Stimulated activated CD4-positive, alpha-beta T cell treated with anti-CD3 and anti-CD28 coated beads, Interleukin-2, amount 100 ng/mL, for 48 hours (primary cell): ENCODE measurements around the gene ZNF394.
"Not testable (repeated sequence)": the region's sequence is repeated elsewhere in the genome, so short reads cannot be mapped to it uniquely, and the experiment has no call there.

ENCODE experiments used
- DNase-seq, 2 donors: peaks; one replicate each; pipeline ENCODE4 v3.0.0-alpha.2; 2020

ZNF394 gene

DNA sequence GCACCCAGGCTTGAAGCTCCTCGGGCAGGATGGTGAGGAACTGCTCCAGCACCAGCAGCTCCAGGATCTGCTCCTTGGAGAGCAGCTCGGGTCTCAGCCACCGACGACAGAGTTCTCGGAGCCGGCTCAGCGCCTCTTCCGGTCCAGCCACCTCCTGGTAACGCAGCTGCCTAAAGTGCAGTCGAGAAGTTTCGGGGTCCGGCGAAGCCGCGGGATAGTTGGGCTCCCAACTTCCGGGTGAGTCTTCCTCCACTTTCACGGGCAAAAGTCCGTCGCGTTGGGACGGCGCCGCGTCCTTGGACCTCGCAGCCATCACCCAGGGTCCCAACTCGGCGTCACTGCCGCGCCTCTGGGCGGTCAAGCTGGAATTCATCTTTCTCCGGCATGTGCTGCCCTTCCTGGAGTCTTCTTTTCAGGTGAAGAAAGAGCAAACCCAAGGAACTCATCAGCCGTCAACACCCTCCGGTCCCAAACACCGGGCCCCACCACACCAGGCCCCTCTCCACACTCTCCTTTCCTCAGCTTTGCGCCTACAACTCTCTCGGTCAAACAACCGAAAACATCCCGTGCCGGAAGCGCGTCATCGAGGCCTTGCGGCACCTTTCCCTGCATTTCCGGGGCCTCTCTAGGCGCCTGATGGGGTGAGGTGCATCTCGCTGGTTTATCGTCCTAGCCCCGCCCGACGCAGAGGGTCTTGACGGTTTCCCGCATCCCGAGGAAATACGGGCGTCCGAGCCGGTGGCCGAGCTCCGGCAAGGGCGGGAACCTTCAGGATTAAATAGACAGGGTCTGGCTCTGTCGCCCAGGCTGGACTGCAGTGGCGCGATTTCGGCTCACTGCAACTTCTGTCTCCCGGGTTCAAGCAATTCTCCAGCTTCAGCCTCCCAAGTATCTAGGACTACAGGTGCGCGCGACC lies at the start of gene ZNF394:
ZNF394 (minus strand) TSS at position 561 of the 916 bp plus-strand sequence; CDS start at position 373, 188 bp downstream.
- DNase-seq = peak; percentile 84 to 85

DNA sequence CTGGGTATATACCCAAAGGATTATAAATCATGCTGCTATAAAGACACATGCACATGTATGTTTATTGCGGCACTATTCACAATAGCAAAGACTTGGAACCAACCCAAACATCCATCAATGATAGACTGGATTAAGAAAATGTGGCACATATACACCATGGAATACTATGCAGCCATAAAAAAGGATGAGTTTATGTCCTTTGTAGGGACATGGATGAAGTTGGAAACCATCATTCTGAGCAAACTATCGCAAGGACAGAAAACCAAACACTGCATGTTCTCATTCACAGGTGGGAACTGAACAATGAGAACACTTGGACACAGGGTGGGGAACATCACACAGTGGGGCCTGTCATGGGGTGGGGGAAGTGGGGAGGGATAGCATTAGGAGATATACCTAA lies 49.5 kb upstream of the ZNF394 start:
- DNase-seq = not testable (repeated sequence)

DNA sequence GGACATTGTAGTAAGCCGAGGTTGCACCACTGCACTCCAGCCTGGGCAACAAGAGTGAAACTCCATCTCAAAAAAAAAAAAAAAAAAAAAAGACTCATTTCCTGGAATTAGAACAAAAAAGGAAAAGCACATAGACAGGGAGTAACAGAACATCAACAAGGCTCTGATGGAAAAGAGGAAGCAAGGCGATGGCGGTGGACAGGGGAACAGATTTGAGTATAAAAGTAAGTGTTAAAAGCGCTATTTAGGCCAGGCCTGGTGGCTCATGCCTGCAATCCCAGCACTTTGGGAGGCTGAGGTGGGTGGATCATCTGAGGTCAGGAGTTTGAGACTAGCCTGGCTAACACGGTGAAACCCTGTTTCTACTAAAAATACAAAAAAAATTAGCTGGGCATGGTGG lies 45.2 kb upstream of the ZNF394 start:
- not testable (repeated sequence) for DNase-seq

DNA sequence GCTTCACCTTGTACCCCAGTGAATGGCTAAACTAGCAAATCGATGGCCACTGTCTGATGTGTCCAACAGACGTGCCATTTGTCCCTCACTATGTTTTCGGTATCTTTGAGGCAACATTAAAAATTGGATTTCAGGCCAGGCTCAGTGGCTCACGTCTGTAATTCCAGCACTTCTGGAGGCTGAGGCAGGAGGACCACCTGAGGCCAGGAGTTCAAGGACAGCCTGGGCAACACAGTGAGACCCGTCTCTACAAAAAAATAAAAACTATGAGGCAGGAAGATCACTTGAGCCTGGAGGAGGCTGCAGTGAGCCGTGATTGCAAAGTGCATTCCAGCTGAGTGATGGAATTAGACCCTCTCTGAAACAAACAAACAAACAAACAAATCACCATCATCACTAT lies 43.8 kb upstream of the ZNF394 start:
- no peak for DNase-seq

DNA sequence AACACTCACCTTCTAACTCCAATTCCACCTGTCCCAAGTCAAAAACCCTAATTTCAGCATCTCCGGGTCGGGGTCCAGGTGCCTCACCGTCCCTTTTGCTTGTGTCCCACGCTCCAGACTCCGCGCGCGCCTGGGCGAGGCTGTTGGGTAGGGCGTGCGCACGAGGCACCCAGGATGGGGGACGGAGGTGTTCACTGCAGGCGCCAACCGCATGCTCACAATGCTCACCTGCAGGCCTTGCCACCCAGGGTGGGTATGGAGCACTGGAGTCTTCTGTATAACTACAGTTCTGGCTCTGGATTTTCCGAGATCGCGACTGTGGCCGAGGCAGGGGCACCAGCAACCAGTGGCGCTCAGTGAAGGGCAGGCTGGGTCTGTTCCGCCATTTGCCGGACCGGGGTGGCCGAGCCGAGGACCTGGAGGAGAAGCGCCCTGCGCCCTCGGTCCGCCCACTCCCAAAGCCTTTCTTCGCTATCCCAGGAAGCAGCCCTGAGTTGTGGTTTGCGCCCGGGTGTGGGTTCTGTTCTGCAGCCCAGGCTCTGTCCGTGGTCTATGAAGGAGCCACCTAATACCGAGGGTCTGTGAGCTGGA lies 43.1 kb upstream of the ZNF394 start:
- DNase-seq = no peak

DNA sequence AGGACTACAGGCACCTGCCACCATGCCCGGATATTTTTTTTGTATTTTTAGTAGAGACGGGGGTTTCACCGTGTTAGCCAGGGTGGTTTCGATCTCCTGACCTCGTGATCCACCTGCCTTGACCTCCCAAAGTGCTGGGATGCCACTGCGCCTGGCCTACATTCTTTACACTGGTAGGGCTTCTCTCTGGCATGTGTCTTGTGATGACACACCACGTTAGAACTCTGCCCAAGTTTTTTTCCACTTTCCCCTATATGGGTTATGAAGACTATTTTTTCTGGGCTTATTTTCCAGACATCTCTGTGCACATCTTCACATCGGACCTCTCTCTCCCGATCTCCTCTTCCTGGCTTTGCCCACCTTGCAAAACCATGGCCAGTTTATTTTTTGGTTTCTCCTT lies 41.1 kb upstream of the ZNF394 start:
- DNase-seq = no peak

DNA sequence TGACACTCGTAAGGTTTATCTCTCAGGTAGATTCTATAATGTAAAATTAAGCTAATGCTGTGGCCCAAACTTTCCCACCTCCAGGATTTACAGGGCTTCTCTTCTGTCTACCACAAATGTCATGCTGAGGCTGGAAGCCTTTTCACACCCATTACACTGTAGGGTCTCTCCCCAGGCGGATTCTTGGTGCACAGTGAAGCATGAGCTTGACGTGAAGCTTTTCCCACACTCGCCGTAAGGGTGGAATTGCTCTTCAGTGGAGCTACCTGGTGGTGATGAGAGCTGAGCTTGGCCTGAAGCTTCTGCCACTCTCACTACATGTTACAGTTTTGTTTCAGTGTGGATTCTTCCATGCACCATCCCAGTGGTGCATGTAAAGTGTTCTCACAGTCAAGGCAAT lies 40.5 kb upstream of the ZNF394 start:
- no peak for DNase-seq

DNA sequence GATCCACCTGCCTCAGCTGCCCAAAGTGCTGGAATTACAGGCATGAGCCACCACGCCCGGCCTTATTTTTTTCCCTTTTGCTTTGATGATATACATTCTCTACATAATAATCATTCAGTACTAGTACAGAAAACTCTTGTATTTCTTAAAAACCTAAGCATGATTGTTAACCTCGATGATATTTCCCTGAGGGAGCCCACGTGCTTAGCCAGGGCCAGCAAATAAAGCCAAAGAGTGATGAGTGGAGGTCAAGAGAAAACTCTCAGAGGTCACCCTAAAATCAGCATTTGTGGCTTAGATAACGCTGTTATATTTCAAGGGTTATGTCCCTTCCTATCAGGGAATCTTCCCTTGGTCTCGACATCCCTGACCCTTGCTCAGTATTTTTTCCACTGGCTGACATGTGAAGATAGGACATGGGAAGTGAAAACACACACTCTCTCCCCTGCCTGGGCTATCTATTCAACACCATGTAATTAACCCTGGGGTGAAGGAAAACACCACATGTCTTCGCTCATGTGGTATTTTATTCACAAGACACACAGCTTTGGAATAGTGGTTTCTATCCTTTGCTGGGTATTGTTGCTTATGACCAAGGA lies 39.2 kb upstream of the ZNF394 start:
- no peak for DNase-seq

DNA sequence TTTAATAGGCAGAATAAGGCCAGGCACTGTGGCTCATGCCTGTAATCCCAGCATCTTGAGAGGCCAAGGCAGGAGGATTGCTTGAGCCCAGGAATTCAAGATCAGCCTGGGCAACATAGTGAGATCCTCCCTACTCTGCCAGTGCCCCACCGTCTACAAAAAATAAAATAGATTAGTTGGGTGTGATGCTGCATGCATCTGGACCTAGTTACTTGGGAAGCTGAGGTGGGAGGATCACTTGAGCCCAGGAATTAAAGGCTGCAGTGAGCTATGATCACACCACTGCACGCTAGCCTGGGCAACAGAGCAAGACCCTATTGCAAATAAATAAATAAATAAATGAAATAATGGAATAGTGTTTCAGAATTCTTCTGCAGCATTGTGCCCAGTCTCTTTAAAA lies 35.6 kb upstream of the ZNF394 start:
- no peak for DNase-seq

DNA sequence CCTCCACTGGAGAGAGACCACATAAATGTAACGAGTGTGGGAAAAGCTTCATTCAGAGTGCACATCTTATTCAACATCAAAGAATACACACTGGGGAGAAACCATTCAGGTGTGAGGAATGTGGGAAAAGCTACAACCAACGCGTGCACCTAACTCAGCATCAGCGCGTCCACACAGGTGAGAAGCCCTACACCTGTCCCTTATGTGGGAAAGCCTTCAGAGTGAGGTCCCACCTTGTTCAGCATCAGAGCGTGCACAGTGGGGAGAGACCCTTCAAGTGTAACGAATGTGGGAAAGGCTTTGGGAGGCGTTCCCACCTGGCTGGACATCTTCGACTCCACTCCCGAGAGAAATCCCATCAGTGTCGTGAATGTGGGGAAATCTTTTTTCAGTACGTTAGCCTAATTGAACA lies 31.3 kb upstream of the ZNF394 start:
- DNase-seq = no peak

DNA sequence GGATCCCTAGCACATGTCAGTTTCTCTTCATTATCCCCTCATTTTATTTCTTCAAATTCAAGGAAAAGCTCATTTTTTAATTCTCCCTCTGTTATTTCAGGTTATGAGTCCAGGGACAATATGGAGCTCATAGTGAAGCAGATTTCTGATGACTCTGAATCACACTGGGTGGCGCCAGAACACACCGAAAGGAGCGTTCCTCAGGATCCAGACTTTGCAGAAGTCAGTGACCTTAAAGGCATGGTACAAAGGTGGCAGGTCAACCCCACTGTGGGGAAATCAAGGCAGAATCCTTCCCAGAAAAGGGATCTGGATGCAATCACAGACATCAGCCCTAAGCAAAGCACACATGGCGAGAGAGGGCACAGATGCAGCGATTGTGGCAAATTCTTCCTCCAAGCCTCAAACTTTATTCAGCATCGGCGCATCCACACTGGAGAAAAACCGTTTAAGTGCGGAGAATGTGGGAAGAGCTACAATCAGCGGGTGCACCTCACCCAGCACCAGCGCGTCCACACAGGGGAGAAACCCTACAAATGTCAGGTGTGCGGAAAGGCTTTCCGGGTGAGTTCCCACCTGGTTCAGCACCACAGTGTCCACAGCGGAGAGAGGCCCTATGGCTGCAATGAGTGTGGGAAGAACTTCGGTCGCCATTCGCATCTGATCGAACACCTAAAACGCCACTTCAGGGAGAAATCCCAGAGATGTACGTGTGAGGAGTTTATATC lies 25.8 kb upstream of the ZNF394 start:
- DNase-seq = no peak

DNA sequence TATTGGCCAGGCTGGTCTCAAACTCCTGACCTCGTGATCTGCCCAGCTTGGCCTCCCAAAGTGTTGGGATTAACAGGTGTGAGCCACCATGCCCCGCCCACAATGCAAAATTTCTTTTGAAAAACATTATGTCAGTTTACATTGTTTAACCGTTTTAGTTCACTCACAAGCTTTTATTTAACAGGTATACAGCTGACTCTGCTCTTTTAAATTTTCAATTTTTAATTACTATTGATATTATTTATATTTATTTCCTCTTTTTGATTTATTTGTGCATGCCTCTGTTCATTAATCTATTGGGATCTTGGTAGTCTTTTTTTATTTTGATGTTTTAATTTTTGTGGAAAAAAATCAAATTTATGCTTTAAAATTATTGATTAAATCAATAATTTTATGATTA lies 21.3 kb upstream of the ZNF394 start:
- DNase-seq = no peak

DNA sequence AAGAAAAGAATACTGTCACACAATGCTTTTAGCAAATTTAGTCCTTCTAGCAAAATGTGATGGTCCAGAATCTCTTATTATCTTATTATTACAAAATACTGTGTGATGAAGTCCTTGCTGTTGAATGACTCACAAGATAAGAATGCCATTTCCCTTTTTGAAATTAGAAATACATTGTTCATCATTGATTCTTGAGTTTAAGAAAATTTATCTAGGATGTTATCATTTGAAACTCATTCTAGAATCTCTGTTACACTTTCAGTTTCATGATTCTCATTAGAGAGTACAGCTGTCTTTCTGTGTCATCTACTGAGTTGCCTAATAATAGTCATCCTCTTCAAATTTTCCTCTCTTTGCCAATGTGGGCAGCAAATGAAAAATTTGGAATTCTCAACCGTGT lies 14.0 kb upstream of the ZNF394 start:
- no peak for DNase-seq

DNA sequence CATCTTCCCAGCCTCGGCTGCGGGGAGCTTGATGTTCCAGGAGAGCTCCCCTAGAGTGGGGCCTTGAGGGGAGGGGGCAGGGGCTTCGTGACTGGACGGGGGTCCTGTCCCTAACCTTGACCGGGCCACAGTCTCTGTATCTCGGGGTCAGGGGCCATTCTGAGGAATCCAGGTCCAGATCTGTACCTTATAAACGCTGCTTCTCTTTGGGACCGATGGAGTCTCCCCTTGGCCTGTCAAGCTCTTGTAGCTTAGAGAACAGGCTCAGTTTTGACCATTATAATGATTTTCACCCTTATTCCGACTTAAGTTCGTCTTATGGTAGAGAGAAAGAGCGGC lies 5.2 kb upstream of the ZNF394 start:
- no peak for DNase-seq

DNA sequence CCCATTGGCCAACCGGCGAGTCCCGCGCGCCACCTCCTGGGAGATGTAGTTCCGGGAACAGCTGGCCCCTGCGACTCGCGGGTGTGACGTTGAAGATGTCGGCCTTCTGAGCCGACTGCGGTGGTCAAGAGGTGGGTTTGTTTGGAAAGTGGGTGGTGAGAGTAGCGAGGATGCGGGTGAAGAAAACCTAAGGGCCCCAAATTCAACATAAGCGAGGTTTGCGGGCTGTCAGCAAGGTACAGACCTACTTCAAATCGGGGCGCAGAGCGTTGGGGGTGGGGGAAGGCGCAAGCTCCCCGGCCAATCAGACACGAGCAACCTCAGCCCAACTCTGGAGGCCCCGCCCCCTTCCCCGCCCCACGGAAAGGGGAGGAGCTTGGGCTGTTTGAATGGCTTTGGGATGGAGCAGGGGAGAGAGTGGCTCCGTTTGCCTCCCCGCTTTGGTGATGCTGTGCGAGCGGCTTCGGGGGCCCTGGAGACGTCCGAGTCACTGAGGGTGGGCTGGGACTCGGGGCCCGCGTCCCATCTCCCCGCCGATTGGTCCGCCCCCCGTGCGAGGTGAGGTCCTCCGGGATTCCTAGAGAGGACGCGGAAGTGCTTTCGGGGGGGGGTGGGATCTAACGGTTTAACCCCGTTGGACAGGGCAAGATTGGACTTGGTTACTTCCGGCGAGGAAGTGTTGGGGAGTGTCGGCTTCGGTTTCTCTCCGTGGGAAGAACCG lies 4.7 kb upstream of the ZNF394 start, which contains the start of gene ZKSCAN5:
ZKSCAN5 (plus strand) TSS at position 60 of the 721 bp plus-strand sequence. CDS start 1,383 bp downstream, outside the sequence.
- DNase-seq = peak; percentile 95 to 96

DNA sequence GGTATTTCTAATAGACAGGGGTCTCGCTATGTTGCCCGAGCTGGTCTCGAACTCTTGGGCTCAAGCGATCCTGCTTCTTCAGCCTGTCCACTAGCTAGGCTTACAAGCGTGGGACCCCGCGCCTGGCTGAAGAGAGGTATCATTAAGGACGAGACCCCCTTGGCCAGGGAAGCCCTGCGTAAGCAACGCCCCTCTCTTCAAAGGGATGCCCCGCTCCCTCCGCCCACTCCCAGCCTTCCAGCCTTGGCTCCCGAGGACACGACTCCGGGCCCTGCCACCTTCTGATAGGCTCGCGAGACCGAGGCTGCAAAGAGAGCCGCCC lies 4.2 kb upstream of the ZNF394 start:
- DNase-seq = no peak

DNA sequence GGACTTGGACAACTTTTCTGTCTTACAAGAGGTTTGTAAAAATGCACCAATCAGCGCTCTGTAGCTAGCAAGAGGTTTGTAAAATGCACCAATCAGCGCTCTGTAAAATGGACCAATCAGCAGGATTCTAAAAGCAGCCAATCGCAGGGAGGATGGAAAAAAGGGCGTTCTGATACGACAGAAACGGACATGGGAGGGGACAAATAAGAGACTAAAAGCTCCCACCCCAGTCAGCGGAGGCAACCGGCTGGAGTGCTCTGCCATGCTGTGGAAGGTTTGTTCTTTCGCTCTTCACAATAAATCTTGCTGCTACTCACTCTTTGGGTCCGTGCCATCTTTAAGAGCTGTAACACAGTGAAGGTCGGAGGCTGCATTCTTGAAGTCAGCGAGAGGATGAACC lies 1.2 kb upstream of the ZNF394 start:
- not testable (repeated sequence) for DNase-seq

DNA sequence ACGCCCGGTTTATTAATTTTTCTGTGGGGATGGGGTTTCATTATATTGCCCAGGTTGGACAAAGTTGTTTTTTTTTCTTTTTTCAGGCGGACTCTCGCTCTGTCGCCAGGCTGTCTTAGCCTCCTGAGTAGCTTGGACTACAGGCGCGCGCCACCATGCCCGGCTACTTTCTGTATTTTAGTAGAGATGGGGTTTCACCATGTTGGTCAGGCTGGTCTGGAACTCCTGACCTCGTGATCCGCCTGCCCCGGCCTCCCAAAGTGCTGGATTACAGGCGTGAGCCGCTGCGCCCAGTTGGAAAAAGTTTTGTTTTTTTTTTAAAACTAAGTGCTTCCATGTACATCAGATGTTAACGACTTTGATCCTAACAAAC lies 542 bp upstream of the ZNF394 start:
- no peak for DNase-seq

DNA sequence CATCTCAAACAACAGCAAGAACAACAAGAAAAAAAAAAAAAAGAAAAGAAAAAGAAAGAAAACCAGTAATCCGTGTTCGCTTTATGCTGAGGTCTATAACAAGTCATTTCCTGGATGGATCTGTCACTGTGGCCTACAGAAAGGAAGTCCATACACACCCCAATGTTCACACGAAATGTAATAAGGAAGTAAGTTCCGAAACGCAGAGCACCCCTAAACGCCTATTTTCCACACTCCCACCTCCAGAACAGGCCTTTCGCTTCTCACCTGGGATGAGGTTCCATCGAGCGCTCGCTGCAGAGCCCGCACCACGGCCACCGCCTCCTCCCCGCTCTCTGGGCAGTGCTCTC lies 735 bp downstream of the ZNF394 start:
- DNase-seq = no peak

DNA sequence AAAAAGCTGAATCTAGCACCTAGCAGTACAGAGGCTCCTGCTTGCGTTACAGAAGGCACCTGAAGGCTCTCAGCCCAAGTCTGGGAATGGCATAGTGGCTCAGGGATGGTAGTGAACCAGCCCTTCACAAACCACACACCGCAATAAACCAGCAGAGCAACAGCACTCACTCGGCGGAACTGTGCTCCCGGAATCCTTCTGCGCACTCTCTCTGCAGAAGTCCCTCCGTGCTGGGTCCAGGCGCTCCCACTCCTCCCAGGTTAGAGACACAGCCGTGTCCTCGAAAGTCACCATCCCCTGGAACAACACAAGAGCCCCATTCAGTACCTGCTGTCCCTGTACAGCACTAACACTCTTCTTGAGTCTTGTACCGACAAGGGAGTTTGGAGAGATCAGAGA lies 1.5 kb downstream of the ZNF394 start:
- DNase-seq = no peak

DNA sequence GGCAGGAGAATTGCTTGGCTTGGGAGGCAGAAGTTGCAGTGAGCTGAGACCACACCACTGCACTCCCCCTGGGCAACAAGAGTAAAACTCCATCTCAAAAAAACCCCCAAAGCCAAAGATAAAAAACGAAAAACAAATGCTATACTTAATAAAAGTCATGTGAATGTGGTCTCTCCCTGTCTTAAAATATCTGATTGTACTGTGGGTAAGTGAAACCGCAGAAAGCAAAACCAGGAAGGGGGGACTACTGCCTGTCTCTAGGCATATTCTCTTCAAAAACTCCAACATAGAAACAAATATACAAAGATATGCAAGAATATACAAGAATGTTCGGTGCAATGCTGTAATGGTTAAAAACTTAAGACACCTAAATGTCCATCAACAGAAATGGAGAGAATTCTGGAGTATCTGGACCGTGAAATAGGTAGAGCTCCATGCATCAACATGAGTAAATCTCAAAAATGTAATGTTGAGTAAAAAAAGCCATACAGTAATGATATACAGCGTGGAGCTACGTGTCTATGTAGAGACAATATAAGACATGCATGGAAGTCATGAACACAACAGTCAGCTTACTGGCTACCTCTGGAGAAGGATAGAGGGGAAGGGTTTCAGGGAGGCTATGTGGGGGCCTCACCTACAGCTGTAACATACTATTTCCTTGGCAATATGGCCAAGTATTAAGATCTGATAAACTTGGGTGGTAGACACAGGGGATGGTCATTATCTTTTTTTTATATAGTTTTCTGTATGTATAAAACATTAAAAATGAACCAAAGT lies 2.1 kb downstream of the ZNF394 start:
- no peak for DNase-seq

DNA sequence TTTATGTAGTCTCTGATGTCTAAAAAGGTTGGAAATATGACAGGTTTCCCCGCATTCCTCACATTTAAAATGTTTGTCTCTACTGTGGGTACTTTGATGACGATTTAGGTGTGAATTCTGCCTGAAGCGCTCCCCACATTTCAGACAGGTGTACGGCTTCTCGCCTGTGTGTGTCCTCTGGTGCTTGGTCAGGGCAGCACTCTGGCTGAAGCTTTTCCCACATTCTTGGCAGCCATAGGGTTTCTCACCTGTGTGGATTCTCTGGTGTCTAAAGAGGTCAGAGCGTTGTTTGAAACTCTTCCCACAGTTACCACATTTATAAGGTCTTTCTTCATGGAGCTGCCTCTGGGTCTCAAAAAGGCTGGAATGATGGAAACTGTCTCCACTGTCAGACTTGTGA lies 6.3 kb downstream of the ZNF394 start:
- DNase-seq = no peak
